HG03039 (cell line): ENCODE data around the gene SRSF2.
"Not testable (repeated sequence)": the region's sequence is repeated elsewhere in the genome, so short reads cannot be mapped to it uniquely, and the experiment has no call there.

Experiments used
- ATAC-seq: cut with Tn5 transposase; IDR thresholded peaks from one replicate; pipeline ENCODE4 v1.9.1; 2021; ENCODE audit warnings: mild to moderate bottlenecking, moderate library complexity; ENCODE audit not compliant: unreplicated experiment

SRSF2 gene

GRCh38 chr17:76739568-76740115 is 2.5 kb upstream of the SRSF2 start:
- ATAC-seq, result not testable (repeated sequence)

GRCh38 chr17:76738468-76738850 is 1.3 kb upstream of the SRSF2 start:
- no peak for ATAC-seq

GRCh38 chr17:76737676-76738467 is 741 bp upstream of the SRSF2 start, which contains the start of gene MFSD11:
Gene MFSD11 (plus strand): TSS chr17:76738119. CDS start chr17:76738353, 234 bp downstream.
- peak; percentile 45 for ATAC-seq

GRCh38 chr17:76736349-76737081 is 616 bp downstream of the SRSF2 start:
- ATAC-seq, result peak; percentile 17

GRCh38 chr17:76735586-76736348 is 1.4 kb downstream of the SRSF2 start:
- ATAC-seq, result no peak

GRCh38 chr17:76735006-76735405 is 2.1 kb downstream of the SRSF2 start:
- ATAC-seq, result no peak

- ATAC-seq, result no peak
These were observed 2.9 kb downstream of the SRSF2 start for GRCh38 chr17:76734080-76734840.

GRCh38 chr17:76733618-76733957 is 3.5 kb downstream of the SRSF2 start:
- ATAC-seq, result no peak

- ATAC-seq, result no peak
These were observed 4.2 kb downstream of the SRSF2 start for GRCh38 chr17:76732734-76733617.

GRCh38 chr17:76731800-76732733 is 5.1 kb downstream of the SRSF2 start:
- not testable (repeated sequence) for ATAC-seq

GRCh38 chr17:76727745-76728456 is 9.2 kb downstream of the SRSF2 start:
- ATAC-seq, result no peak

GRCh38 chr17:76726776-76727718 is 10.1 kb downstream of the SRSF2 start, which contains the start of gene METTL23:
Gene METTL23 (plus strand): TSS chr17:76726839. CDS start chr17:76729711, 2,872 bp downstream.
- peak; percentile 39 for ATAC-seq

- peak; percentile 66 for ATAC-seq
These were observed 10.8 kb downstream of the SRSF2 start, which contains the start of gene JMJD6 for GRCh38 chr17:76726231-76726775. Gene JMJD6 (minus strand): TSS chr17:76726606. CDS start chr17:76726475, 131 bp downstream.

GRCh38 chr17:76725580-76726230 is 11.4 kb downstream of the SRSF2 start:
- ATAC-seq, result peak; percentile 7

GRCh38 chr17:76723812-76724211 is 13.3 kb downstream of the SRSF2 start:
- ATAC-seq, result no peak

GRCh38 chr17:76722977-76723376 is 14.2 kb downstream of the SRSF2 start:
- not testable (repeated sequence) for ATAC-seq
